ENCODE data around the gene SHROOM3. TPM values are rescaled to one million over a fixed set of nuclear protein-coding genes. Genes with fewer than 3 reads are reported as not detected.

SHROOM3 gene
- total and polyA plus RNA-seq, 2 experiments from 2014 or later, result 11.3 to 73.5 TPM

DNA sequence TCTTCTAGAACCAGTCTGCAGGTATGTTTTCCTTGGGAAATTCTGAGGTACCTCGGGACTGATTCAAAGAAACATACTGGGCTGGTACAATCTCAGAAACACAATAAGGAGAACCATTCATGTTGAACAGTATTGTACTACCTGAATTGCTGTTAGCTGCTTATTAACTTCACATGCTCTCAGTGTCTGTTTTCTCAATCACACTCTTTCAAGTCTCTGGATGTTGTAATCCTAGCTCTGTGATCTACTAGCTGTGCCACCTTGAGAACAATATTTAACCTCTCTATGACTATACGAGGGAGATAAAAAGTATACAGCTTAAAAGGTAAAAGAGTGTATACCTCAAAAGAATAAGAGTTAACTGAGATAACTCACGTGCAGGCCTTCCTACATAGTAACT, 24.4 kb upstream of the SHROOM3 start:
- no peaks in the 10 kb centered on the region for H3F3A ChIP-seq (replicated peaks; ENCODE audit: low read depth)
- H3K4me3 ChIP-seq, result no peak overlapping the region
- no peak overlapping the region for H2AFZ ChIP-seq
- no peak overlapping the region for H3K4me2 ChIP-seq
- no peaks in the 10 kb centered on the region for H3K79me2 ChIP-seq (replicated peaks; ENCODE audit: insufficient read depth)
- Mint-ChIP-seq H3K36me3 (ENCODE audit: low read depth) (no peaks in the 10 kb centered on the region), H3K27me3 (ENCODE audit: insufficient read depth, low read depth, poor library complexity) (no peaks in the 10 kb centered on the region), H3K9me3 (peaks cover 3% of the 10 kb centered on the region; the same call in 1 of the 3 replicates), H3K27ac (no peak overlapping the region), H3K4me3 (no peak overlapping the region), H3K4me1 (no peaks in the 10 kb centered on the region; the same call in 2 of the 3 replicates)
- H3K9me2 ChIP-seq (ENCODE audit: insufficient read depth), result no peaks in the 10 kb centered on the region
- no peaks in the 10 kb centered on the region for H4K20me1 ChIP-seq (replicated peaks; ENCODE audit: insufficient read depth)
- H3K27me3 ChIP-seq (ENCODE audit: insufficient read depth), result no peaks in the 10 kb centered on the region
- ATAC-seq, result no peak
- DNase-seq (ENCODE audit: low spot score), result no peak
- H3K4me1 ChIP-seq (ENCODE audit: insufficient read depth), result no peaks in the 10 kb centered on the region
- no peaks in the 10 kb centered on the region for H3K36me3 ChIP-seq (ENCODE audit: insufficient read depth)
- TF ChIP-seq STAT1 (IDR thresholded peaks at IDR 0.05; ENCODE audit: unreplicated experiment), result no peak
- no peak overlapping the region for H3K27ac ChIP-seq (ENCODE audit: low read depth)

DNA sequence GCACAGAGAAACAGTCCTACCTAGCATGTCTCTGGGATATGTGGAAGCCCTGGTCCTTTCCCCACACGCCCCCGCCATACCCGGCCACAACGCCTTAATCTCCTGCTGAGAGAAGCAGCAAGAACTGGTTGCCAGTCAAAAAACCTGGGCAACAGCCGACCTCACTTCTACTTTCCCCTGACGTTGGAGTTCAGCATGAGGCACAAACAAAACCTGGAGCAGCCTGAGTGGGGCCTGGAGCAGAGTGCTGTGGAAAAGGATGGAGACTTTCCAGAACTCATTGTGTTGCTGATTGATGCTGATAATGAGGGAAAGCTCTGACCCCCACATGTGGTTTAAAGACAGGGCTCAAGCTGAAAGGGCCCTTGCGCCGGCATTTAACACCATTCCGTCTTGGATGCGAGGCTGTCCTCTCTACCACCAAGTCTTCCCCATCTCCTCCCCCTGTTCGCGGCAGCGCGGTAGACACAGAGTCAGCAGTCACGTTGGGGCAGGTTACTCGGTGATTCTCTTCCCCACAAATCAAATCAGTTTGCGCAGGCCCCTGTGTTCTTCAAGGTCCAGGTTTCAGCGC, 14.8 kb upstream of the SHROOM3 start:
- Histone ChIP-seq H3K4me3 (peak overlapping the region; percentile 52), H4K20me1 (replicated peaks; ENCODE audit: insufficient read depth) (no peaks in the 10 kb centered on the region), H3K36me3 (ENCODE audit: insufficient read depth) (no peaks in the 10 kb centered on the region), H3F3A (replicated peaks; ENCODE audit: low read depth) (no peaks in the 10 kb centered on the region), H3K9me2 (ENCODE audit: insufficient read depth) (peaks cover 3% of the 10 kb centered on the region), H3K79me2 (replicated peaks; ENCODE audit: insufficient read depth) (no peaks in the 10 kb centered on the region), H3K27me3 (ENCODE audit: insufficient read depth) (peaks cover 28% of the 10 kb centered on the region), H3K4me2 (peak overlapping the region; percentile 71), H2AFZ (peak overlapping the region; percentile 85), H3K4me1 (ENCODE audit: insufficient read depth) (peaks cover 10% of the 10 kb centered on the region), H3K27ac (ENCODE audit: low read depth) (no peak overlapping the region)
- H3K4me3 Mint-ChIP-seq, result no peak overlapping the region
- DNase-seq (ENCODE audit: low spot score), result peak; percentile 47
- peaks cover 18% of the 10 kb centered on the region; the same call in 2 of the 3 replicates for H3K36me3 Mint-ChIP-seq (ENCODE audit: low read depth)
- ATAC-seq, result no peak
- TF ChIP-seq POLR2AphosphoS5 (IDR thresholded peaks at IDR 0.05; ENCODE audit: low read depth) (no peak), EZH2 (IDR thresholded peaks at IDR 0.05; ENCODE audit: low read depth, unreplicated experiment) (no peak), STAT1 (IDR thresholded peaks at IDR 0.05; ENCODE audit: unreplicated experiment) (no peak), NANOG (IDR thresholded peaks at IDR 0.05; ENCODE audit: borderline replicate concordance) (no peak), JUNB (IDR thresholded peaks at IDR 0.05; ENCODE audit: unreplicated experiment) (no peak), ZNF114 (CRISPR knock-in tag; IDR thresholded peaks at IDR 0.05) (no peak), ZNF331 (CRISPR knock-in tag; IDR thresholded peaks at IDR 0.05; ENCODE audit: low read depth) (no peak)
- TF ChIP-seq, protein P1, sequence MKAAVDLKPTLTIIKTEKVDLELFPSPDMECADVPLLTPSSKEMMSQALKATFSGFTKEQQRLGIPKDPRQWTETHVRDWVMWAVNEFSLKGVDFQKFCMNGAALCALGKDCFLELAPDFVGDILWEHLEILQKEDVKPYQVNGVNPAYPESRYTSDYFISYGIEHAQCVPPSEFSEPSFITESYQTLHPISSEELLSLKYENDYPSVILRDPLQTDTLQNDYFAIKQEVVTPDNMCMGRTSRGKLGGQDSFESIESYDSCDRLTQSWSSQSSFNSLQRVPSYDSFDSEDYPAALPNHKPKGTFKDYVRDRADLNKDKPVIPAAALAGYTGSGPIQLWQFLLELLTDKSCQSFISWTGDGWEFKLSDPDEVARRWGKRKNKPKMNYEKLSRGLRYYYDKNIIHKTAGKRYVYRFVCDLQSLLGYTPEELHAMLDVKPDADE (IDR thresholded peaks at IDR 0.05), result no peak
- TF ChIP-seq, protein P2, sequence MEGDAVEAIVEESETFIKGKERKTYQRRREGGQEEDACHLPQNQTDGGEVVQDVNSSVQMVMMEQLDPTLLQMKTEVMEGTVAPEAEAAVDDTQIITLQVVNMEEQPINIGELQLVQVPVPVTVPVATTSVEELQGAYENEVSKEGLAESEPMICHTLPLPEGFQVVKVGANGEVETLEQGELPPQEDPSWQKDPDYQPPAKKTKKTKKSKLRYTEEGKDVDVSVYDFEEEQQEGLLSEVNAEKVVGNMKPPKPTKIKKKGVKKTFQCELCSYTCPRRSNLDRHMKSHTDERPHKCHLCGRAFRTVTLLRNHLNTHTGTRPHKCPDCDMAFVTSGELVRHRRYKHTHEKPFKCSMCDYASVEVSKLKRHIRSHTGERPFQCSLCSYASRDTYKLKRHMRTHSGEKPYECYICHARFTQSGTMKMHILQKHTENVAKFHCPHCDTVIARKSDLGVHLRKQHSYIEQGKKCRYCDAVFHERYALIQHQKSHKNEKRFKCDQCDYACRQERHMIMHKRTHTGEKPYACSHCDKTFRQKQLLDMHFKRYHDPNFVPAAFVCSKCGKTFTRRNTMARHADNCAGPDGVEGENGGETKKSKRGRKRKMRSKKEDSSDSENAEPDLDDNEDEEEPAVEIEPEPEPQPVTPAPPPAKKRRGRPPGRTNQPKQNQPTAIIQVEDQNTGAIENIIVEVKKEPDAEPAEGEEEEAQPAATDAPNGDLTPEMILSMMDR (conservative IDR thresholded peaks at IDR 0.05; ENCODE audit: low read depth in 2 of 2), result no peak
- no peak overlapping the region for H3K27ac Mint-ChIP-seq
- H3K4me1 Mint-ChIP-seq, result peaks cover 5% of the 10 kb centered on the region; the same call in 1 of the 3 replicates
- peaks cover 30% of the 10 kb centered on the region for H3K9me3 Mint-ChIP-seq
- H3K27me3 Mint-ChIP-seq (ENCODE audit: insufficient read depth, low read depth, poor library complexity), result no peaks in the 10 kb centered on the region

All from GM23338 (cell line).